ENCODE data around the gene MGLL.

DNA sequence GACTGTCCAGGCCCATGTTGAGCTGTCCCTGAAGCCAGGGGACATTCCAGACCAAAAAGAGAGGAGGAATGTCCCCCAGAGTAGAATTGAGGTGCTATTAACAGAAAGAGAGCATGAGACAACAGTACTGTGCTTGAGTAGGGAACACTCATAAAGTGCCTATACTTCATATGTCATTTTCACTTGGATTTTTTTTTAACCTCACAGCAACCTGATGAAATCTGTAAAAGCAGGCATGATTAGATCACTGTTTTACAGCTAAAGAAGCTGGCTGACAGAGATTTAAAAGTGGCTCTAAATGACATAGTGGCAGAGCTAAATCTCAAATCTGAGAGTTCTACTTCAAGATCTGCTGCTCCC, 174.5 kb downstream of the MGLL start:
- TF ChIP-seq POLR2AphosphoS5 (IDR thresholded peaks at IDR 0.05; ENCODE audit: borderline replicate concordance, low read depth, low read length) (no peak), EZH2 (IDR thresholded peaks at IDR 0.05) (no peak), FOXP2 (optimal IDR thresholded peaks at IDR 0.05; ENCODE audit: control extremely low read depth, extremely low read length, insufficient read depth) (no peak)

Data from SK-N-MC (cell line).